ENCODE results near the gene C10orf90. TPM values are rescaled to one million over a fixed set of nuclear protein-coding genes. Genes with fewer than 3 reads are reported as not detected.

Gene C10orf90
- total and polyA plus RNA-seq, 12 donors, result 0.04 to 0.36 TPM; not detected in 10

DNA sequence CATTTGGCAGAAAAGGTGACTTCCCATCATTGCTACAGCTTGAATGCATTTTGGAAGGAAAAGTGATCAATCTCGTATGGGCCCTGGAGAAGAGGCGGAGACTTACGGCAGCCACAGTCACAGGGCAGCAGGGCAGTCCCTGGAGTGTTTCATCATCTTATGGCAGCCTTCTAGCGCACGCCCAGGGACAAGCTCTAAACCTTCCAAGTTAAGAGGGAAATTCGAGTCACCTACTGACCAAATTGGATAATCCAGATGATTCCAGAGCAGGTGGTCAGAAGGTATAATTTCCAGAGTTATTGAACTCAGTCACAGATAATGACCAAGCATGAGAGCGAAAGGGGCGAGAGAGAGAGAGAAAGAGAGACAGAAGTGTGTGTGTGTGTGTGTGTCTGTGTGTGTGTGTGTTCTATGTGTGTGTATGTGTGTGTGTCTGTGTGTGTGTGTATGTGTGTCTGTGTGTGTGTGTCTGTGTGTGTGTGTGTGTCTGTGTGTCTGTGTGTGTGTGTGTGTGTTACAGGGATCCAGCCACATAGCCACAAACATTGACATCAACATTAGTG is 158.5 kb downstream of the C10orf90 start:
- DNase-seq (no peak), ATAC-seq (no peak)
- no peaks in the 10 kb centered on the region for H3K36me3 ChIP-seq
- H3K4me1 ChIP-seq, result no peaks in the 10 kb centered on the region
- H3K27me3 ChIP-seq, result peaks cover 0 to 16% (median 0%) of the 10 kb centered on the region in 7 donors
- intact Hi-C loops (cut with DNase I), result no loop called here
- H3K9me3 ChIP-seq, result no peaks in the 10 kb centered on the region
- TF ChIP-seq, protein P1, sequence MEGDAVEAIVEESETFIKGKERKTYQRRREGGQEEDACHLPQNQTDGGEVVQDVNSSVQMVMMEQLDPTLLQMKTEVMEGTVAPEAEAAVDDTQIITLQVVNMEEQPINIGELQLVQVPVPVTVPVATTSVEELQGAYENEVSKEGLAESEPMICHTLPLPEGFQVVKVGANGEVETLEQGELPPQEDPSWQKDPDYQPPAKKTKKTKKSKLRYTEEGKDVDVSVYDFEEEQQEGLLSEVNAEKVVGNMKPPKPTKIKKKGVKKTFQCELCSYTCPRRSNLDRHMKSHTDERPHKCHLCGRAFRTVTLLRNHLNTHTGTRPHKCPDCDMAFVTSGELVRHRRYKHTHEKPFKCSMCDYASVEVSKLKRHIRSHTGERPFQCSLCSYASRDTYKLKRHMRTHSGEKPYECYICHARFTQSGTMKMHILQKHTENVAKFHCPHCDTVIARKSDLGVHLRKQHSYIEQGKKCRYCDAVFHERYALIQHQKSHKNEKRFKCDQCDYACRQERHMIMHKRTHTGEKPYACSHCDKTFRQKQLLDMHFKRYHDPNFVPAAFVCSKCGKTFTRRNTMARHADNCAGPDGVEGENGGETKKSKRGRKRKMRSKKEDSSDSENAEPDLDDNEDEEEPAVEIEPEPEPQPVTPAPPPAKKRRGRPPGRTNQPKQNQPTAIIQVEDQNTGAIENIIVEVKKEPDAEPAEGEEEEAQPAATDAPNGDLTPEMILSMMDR (IDR thresholded peaks at IDR 0.05), result no peak
- WGBS, 2 donors, result 55 to 56% methylated on average over 8 of the region's 8 CpGs
- H3K27ac ChIP-seq, result no peak overlapping the region
- H3K4me3 ChIP-seq, result no peak overlapping the region

DNA sequence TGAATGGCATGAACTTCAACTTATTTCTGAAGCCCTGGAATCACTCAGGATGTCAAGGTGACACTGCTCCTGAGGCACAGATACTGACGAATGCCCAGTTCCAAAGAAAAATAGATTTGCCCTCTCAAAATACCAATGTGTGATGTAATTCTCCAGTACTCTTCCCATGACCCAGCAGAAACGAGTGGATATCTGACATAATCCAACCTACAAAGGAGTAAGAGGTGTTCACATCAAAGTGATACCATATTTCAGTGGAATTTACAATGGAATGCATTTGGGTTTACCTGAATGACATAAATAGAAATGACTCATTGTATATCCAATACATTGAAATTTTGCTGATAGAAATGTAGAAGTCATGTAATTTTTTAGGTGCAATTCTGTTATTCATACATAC is 161.3 kb downstream of the C10orf90 start:
- DNase-seq, result no peak
- Histone ChIP-seq H3K4me1 (no peaks in the 10 kb centered on the region), H3K36me3 (no peaks in the 10 kb centered on the region), H3K4me3 (no peak overlapping the region), H3K27ac (no peak overlapping the region), H3K9me3 (no peaks in the 10 kb centered on the region), H3K27me3 (peaks cover 0 to 25% (median 4%) of the 10 kb centered on the region in 7 donors)
- TF ChIP-seq, protein P1 (IDR thresholded peaks at IDR 0.05), result no peak
- intact Hi-C loops (cut with DNase I), result loop anchor here in 4 of 10 donors (5.0 to 10.0 kb wide), 3 partner anchors 117 to 634 kb away; no protein-coding TSS in a partner anchor
- no peak for ATAC-seq
- 60 to 66% methylated on average over 2 of the region's 2 CpGs for WGBS, 2 donors

DNA sequence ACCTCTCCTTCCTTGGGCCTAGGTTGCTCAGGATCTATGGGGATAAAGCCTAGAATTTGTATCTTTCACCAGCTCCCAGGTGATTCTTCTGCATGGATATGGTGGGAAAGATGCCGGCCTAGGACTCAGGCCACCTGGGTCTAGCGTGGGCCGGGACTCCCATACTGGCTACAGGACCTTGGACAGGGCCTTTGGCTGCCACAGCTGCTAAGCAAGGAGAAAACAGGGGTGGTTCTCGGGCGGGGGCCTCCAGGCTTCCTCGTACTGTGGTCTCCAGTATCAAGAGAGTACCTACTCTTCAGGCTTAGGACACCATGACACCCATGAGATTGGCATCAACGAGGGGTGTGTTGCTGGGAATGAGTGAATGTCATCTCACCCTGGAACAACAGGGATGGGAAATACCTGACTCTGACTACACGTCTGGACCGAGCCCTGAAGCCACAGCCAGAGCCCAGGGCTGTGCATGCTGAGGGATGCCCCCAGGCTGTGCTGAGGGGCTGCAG is 161.9 kb downstream of the C10orf90 start:
- intact Hi-C loops (cut with DNase I), result loop anchor here in 4 of 10 donors (5.0 to 10.0 kb wide), 3 partner anchors 116 to 634 kb away; no protein-coding TSS in a partner anchor
- no peaks in the 10 kb centered on the region for H3K36me3 ChIP-seq
- no peak overlapping the region for H3K4me3 ChIP-seq
- 60 to 71% methylated on average over 9 of the region's 9 CpGs for WGBS, 2 donors
- no peak overlapping the region for H3K27ac ChIP-seq
- ATAC-seq (no peak), DNase-seq (no peak)
- no peaks in the 10 kb centered on the region for H3K9me3 ChIP-seq
- TF ChIP-seq, protein P1 (IDR thresholded peaks at IDR 0.05), result no peak
- peaks cover 0 to 24% (median 4%) of the 10 kb centered on the region in 7 donors for H3K27me3 ChIP-seq
- no peaks in the 10 kb centered on the region for H3K4me1 ChIP-seq

DNA sequence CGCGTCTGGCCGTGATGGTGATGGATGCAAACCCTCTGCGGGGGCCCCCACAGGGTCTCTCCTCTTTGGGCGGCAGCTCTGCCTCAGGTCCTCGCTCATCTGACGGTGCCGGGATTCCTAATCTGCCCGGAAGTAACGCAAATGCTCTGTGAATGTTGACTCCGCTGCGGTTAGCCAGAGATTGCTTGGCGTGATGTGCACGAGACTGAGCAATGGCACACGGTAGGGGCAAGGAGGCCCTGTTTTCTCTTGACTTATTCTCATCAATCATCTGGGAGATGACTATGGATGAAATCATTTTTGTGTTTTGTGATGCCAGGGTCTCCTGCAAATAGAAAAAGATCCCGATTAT is 165.8 kb downstream of the C10orf90 start:
- ATAC-seq (no peak), DNase-seq (no peak)
- Histone ChIP-seq H3K4me1 (no peaks in the 10 kb centered on the region), H3K36me3 (no peaks in the 10 kb centered on the region), H3K27ac (no peak overlapping the region), H3K9me3 (no peaks in the 10 kb centered on the region), H3K27me3 (peaks cover 0 to 13% (median 4%) of the 10 kb centered on the region in 7 donors), H3K4me3 (no peak overlapping the region)
- intact Hi-C loops (cut with DNase I), result loop anchor here (1.0 to 10.0 kb wide), 9 partner anchors 112 to 630 kb away; partner anchors contain the start of gene ADAM12 (in 1 of the 10)
- TF ChIP-seq, protein P1 (IDR thresholded peaks at IDR 0.05), result no peak
- WGBS, 2 donors, result 81 to 88% methylated on average over 16 of the region's 16 CpGs

Data from heart right ventricle (tissue), 16 donors.